ENCODE data around the gene GOLT1B. TPM values are rescaled to one million over a fixed set of nuclear protein-coding genes. Genes with fewer than 3 reads are reported as not detected.

Gene GOLT1B
- total RNA-seq, 1 experiment from 2014 or later = 19.0 TPM

DNA sequence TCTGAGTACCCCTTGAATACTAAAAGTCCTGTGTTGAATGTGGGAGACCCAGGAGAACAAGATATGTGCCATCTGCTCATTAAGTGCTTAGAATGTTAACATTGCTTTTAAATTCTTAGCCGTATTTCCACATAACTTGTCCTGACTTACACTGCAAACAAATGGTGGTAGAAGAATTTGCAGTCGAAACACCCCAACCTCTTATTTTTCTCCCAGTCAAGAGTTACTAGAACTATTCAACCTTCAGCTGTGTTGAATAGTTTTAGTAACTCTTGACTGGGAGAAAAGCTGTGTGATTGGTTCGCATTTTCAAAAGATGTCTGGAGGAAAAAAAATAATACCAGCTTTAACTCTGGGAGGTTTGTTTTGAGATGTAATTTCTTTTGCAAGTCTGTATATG, 16.9 kb downstream of the GOLT1B start:
- ATAC-seq (no peak), DNase-seq (no peak)
- H3K9me3 ChIP-seq (ENCODE audit: low read length) = no peaks in the 10 kb centered on the region
- BruUV-seq (replicated peaks) = no TSS peak
- no peaks in the 10 kb centered on the region for H3K27me3 ChIP-seq (ENCODE audit: low read length)
- no peaks in the 10 kb centered on the region for H4K20me1 ChIP-seq (ENCODE audit: low read length)
- no peaks in the 10 kb centered on the region for H3K79me2 ChIP-seq (ENCODE audit: low read length)
- H3K36me3 ChIP-seq (ENCODE audit: low read depth, low read length) = peaks cover 9% of the 10 kb centered on the region
- no peaks in the 10 kb centered on the region for H3K9me2 ChIP-seq (replicated peaks; ENCODE audit: low read length)
- ChIA-PET CTCF (no interaction called here), POLR2A (ENCODE audit: unreplicated experiment) (no interaction called here)
- H3F3A ChIP-seq (ENCODE audit: low read length, unreplicated experiment) = no peaks in the 10 kb centered on the region
- H3K27ac ChIP-seq (ENCODE audit: low read length) = no peak overlapping the region
- no peak overlapping the region for H3K9ac ChIP-seq (ENCODE audit: low read length)
- TF ChIP-seq, protein P1, sequence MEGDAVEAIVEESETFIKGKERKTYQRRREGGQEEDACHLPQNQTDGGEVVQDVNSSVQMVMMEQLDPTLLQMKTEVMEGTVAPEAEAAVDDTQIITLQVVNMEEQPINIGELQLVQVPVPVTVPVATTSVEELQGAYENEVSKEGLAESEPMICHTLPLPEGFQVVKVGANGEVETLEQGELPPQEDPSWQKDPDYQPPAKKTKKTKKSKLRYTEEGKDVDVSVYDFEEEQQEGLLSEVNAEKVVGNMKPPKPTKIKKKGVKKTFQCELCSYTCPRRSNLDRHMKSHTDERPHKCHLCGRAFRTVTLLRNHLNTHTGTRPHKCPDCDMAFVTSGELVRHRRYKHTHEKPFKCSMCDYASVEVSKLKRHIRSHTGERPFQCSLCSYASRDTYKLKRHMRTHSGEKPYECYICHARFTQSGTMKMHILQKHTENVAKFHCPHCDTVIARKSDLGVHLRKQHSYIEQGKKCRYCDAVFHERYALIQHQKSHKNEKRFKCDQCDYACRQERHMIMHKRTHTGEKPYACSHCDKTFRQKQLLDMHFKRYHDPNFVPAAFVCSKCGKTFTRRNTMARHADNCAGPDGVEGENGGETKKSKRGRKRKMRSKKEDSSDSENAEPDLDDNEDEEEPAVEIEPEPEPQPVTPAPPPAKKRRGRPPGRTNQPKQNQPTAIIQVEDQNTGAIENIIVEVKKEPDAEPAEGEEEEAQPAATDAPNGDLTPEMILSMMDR (conservative IDR thresholded peaks at IDR 0.05; ENCODE audit: low read depth, low read length) = no peak
- TF ChIP-seq EZH2phosphoT487 (IDR thresholded peaks at IDR 0.05; ENCODE audit: borderline replicate concordance, low read length) (no peak), EZH2 (IDR thresholded peaks at IDR 0.05; ENCODE audit: low read length, unreplicated experiment) (no peak)
- H3K4me3 ChIP-seq (ENCODE audit: low read length) = no peak overlapping the region
- no peaks in the 10 kb centered on the region for H3K4me1 ChIP-seq (ENCODE audit: insufficient read depth, low read length)
- no peak overlapping the region for H3K4me2 ChIP-seq (ENCODE audit: low read length)
- intact Hi-C loops (cut with micrococcal nuclease) = no loop called here
- no peak overlapping the region for H2AFZ ChIP-seq (ENCODE audit: low read length)

DNA sequence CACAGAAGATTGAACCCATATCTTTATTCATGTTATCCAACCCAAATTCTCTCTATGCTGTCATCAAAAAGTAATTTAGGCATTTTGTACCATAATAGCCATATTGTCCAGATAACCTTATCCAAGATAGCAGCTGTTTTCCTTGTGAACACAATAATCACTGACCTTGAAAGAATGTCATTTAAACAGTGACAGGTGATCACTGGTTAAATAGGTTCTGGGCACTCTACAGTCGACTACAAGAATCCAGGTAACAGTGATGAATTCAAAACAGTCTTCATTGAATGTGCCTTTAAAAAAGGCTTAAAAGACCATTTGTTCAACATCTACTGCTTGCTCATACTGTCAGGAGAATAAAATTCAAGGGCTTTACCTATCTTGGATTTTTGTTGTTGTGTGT, 20.0 kb downstream of the GOLT1B start:
- DNase-seq (no peak), ATAC-seq (no peak)
- Histone ChIP-seq H3K27ac (ENCODE audit: low read length) (no peak overlapping the region), H3K9me3 (ENCODE audit: low read length) (no peaks in the 10 kb centered on the region), H3K4me1 (ENCODE audit: insufficient read depth, low read length) (peaks cover 4% of the 10 kb centered on the region; the same call in 1 of the 2 replicates), H3K36me3 (ENCODE audit: low read depth, low read length) (no peaks in the 10 kb centered on the region; the same call in 1 of the 2 replicates), H3F3A (ENCODE audit: low read length, unreplicated experiment) (no peaks in the 10 kb centered on the region), H4K20me1 (ENCODE audit: low read length) (no peaks in the 10 kb centered on the region), H3K9me2 (replicated peaks; ENCODE audit: low read length) (no peaks in the 10 kb centered on the region), H3K4me2 (ENCODE audit: low read length) (no peak overlapping the region), H3K79me2 (ENCODE audit: low read length) (no peaks in the 10 kb centered on the region), H3K4me3 (ENCODE audit: low read length) (no peak overlapping the region), H3K27me3 (ENCODE audit: low read length) (no peaks in the 10 kb centered on the region), H2AFZ (ENCODE audit: low read length) (no peak overlapping the region), H3K9ac (ENCODE audit: low read length) (no peak overlapping the region)
- POLR2A ChIA-PET (ENCODE audit: unreplicated experiment) = no interaction called here
- no TSS peak for BruUV-seq (replicated peaks)
- intact Hi-C loops (cut with micrococcal nuclease) = loop anchor here (10.0 kb wide), 1 partner anchor 133 kb away; the partner anchor contains the start of gene LDHB
- no peak for TF ChIP-seq EZH2phosphoT487 (IDR thresholded peaks at IDR 0.05; ENCODE audit: borderline replicate concordance, low read length)
- CTCF ChIA-PET = no interaction called here

DNA sequence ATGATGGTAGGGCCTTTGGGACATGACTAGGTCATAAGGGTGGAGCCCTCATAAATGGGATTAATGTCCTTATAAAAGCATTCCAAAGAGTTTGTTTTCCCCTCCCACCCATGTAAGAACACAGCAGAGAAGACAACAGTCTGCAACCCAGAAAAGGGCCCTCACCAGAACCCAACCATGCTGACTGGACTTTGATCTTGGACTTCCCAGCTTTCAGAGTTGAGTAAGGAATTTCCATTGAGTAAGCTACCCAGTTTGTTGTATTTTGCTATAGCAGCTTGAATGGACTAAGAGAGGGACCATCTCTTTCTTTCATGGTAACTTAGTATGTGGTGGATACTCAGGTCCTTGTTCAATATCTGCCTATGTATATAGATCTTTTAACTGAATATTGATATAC, 21.6 kb downstream of the GOLT1B start:
- H3K79me2 ChIP-seq (ENCODE audit: low read length) = no peaks in the 10 kb centered on the region
- H3K27me3 ChIP-seq (ENCODE audit: low read length) = no peaks in the 10 kb centered on the region; the same call in 1 of the 2 replicates
- no peaks in the 10 kb centered on the region for H3K9me3 ChIP-seq (ENCODE audit: low read length)
- no peak for ATAC-seq
- no peaks in the 10 kb centered on the region for H3K36me3 ChIP-seq (ENCODE audit: low read depth, low read length)
- DNase-seq = no peak
- peaks cover 12% of the 10 kb centered on the region; the same call in 1 of the 2 replicates for H3K4me1 ChIP-seq (ENCODE audit: insufficient read depth, low read length)
- intact Hi-C loops (cut with micrococcal nuclease) = loop anchor here (10.0 kb wide), 1 partner anchor 132 kb away; the partner anchor contains the start of gene LDHB
- no peak overlapping the region for H2AFZ ChIP-seq (ENCODE audit: low read length)
- TF ChIP-seq, protein P1 (conservative IDR thresholded peaks at IDR 0.05; ENCODE audit: low read depth, low read length) = no peak
- TF ChIP-seq EZH2phosphoT487 (IDR thresholded peaks at IDR 0.05; ENCODE audit: borderline replicate concordance, low read length) = no peak
- TF ChIP-seq EZH2 (IDR thresholded peaks at IDR 0.05; ENCODE audit: low read length, unreplicated experiment) = no peak
- H4K20me1 ChIP-seq (ENCODE audit: low read length) = no peaks in the 10 kb centered on the region
- no peak overlapping the region for H3K4me3 ChIP-seq (ENCODE audit: low read length)
- POLR2A ChIA-PET (ENCODE audit: unreplicated experiment) = no interaction called here
- H3K9ac ChIP-seq (ENCODE audit: low read length) = no peak overlapping the region
- BruUV-seq (replicated peaks) = no TSS peak
- H3K4me2 ChIP-seq (ENCODE audit: low read length) = no peak overlapping the region
- no peaks in the 10 kb centered on the region for H3K9me2 ChIP-seq (replicated peaks; ENCODE audit: low read length)
- CTCF ChIA-PET = no interaction called here
- H3F3A ChIP-seq (ENCODE audit: low read length, unreplicated experiment) = no peaks in the 10 kb centered on the region
- H3K27ac ChIP-seq (ENCODE audit: low read length) = no peak overlapping the region

Measured in PC-3 (cell line).